ENCODE data around the gene MYO19.

The MYO19 gene

GRCh38 chr17:36534840-36535668 is at the start of gene MYO19, which contains the start of gene PIGW:
MYO19 (minus strand) TSS chr17:36534868; CDS start chr17:36532538, 2,330 bp downstream.
PIGW (plus strand) TSS chr17:36534987; CDS start chr17:36537102, 2,115 bp downstream.
- peak; percentile 69 for DNase-seq (ENCODE audit: low read depth)
- peak within 1 kb of the TSS; percentile 74 for H3K4me3 ChIP-seq (ENCODE audit: low read depth, low read length)

- no peak overlapping the region for H3K4me3 ChIP-seq (ENCODE audit: low read depth, low read length)
- no peak for DNase-seq (ENCODE audit: low read depth)
Observed at GRCh38 chr17:36583787-36584186, 49.1 kb upstream of the MYO19 start.

GRCh38 chr17:36578671-36579070 is 44.0 kb upstream of the MYO19 start:
- H3K4me3 ChIP-seq (ENCODE audit: low read depth, low read length): no peak overlapping the region
- no peak for DNase-seq (ENCODE audit: low read depth)

- no peak overlapping the region for H3K4me3 ChIP-seq (ENCODE audit: low read depth, low read length)
- DNase-seq (ENCODE audit: low read depth): no peak
Observed at GRCh38 chr17:36576793-36577192, 42.1 kb upstream of the MYO19 start.

- no peak for DNase-seq (ENCODE audit: low read depth)
- no peak overlapping the region for H3K4me3 ChIP-seq (ENCODE audit: low read depth, low read length)
Observed at GRCh38 chr17:36575028-36575427, 40.4 kb upstream of the MYO19 start.

- DNase-seq (ENCODE audit: low read depth): no peak
- no peak overlapping the region for H3K4me3 ChIP-seq (ENCODE audit: low read depth, low read length)
Observed at GRCh38 chr17:36566081-36566480, 31.4 kb upstream of the MYO19 start.

- DNase-seq (ENCODE audit: low read depth): no peak
- no peak overlapping the region for H3K4me3 ChIP-seq (ENCODE audit: low read depth, low read length)
Observed at GRCh38 chr17:36553459-36553858, 18.8 kb upstream of the MYO19 start.

- H3K4me3 ChIP-seq (ENCODE audit: low read depth, low read length): no peak overlapping the region
- no peak for DNase-seq (ENCODE audit: low read depth)
Observed at GRCh38 chr17:36550491-36551417, 16.1 kb upstream of the MYO19 start.

GRCh38 chr17:36547776-36548175 is 13.1 kb upstream of the MYO19 start:
- peak overlapping the region; percentile 96 for H3K4me3 ChIP-seq (ENCODE audit: low read depth, low read length)

GRCh38 chr17:36546418-36547093 is 11.9 kb upstream of the MYO19 start:
- no peak for DNase-seq (ENCODE audit: low read depth)
- peak overlapping the region; percentile 96 for H3K4me3 ChIP-seq (ENCODE audit: low read depth, low read length)

More at GRCh38 chr17:36547776-36548175, 13.1 kb upstream of the MYO19 start:
- no peak for DNase-seq (ENCODE audit: low read depth)

- H3K4me3 ChIP-seq (ENCODE audit: low read depth, low read length): peak overlapping the region; percentile 96
- peak; percentile 95 for DNase-seq (ENCODE audit: low read depth)
Observed at GRCh38 chr17:36545465-36546417, 11.1 kb upstream of the MYO19 start.

- H3K4me3 ChIP-seq (ENCODE audit: low read depth, low read length): peak overlapping the region; percentile 96
- no peak for DNase-seq (ENCODE audit: low read depth)
Observed at GRCh38 chr17:36545077-36545464, 10.4 kb upstream of the MYO19 start.

GRCh38 chr17:36544307-36545076 is 9.8 kb upstream of the MYO19 start, which contains the start of gene GGNBP2:
GGNBP2 (plus strand) TSS chr17:36544919; CDS start chr17:36545725, 806 bp downstream.
- peak; percentile 71 for DNase-seq (ENCODE audit: low read depth)

GRCh38 chr17:36544044-36544306 is 9.3 kb upstream of the MYO19 start:
- H3K4me3 ChIP-seq (ENCODE audit: low read depth, low read length): peak overlapping the region; percentile 96
- DNase-seq (ENCODE audit: low read depth): peak; percentile 4

More at GRCh38 chr17:36544307-36545076, 9.8 kb upstream of the MYO19 start, which contains the start of gene GGNBP2:
- H3K4me3 ChIP-seq (ENCODE audit: low read depth, low read length): peak within 1 kb of the TSS; percentile 96

- no peak overlapping the region for H3K4me3 ChIP-seq (ENCODE audit: low read depth, low read length)
- DNase-seq (ENCODE audit: low read depth): no peak
Observed at GRCh38 chr17:36542755-36543154, 8.1 kb upstream of the MYO19 start.

GRCh38 chr17:36540696-36541095 is 6.0 kb upstream of the MYO19 start:
- no peak for DNase-seq (ENCODE audit: low read depth)
- H3K4me3 ChIP-seq (ENCODE audit: low read depth, low read length): no peak overlapping the region

- no peak for DNase-seq (ENCODE audit: low read depth)
Observed at GRCh38 chr17:36535669-36536081, 1.0 kb upstream of the MYO19 start.

More at GRCh38 chr17:36535669-36536081, 1.0 kb upstream of the MYO19 start:
- peak overlapping the region; percentile 74 for H3K4me3 ChIP-seq (ENCODE audit: low read depth, low read length)
